Nephron (organoid): ENCODE data around the gene SIGLEC15.

Experiments
- H3K27ac Mint-ChIP-seq, 3 experiments: 2 replicates each; pipeline ENCODE4 v1.8.0; 2020; ENCODE audit warnings: mixed read lengths in 3 of 3, mild to moderate bottlenecking in 2 of 3, moderate library complexity in 1 of 3
- H3K27me3 Mint-ChIP-seq: 2 replicates; pipeline ENCODE4 v1.8.0; 2021; ENCODE audit warnings: low read depth, mild to moderate bottlenecking, moderate library complexity, mixed read lengths
- H3K36me3 Mint-ChIP-seq: 2 replicates; pipeline ENCODE4 v1.8.0; 2020; ENCODE audit warnings: low read depth, mixed read lengths
- H3K4me1 Mint-ChIP-seq: 2 replicates; pipeline ENCODE4 v1.8.0; 2020; ENCODE audit warnings: mixed read lengths
- H3K4me3 Mint-ChIP-seq, 3 experiments: 2 replicates each; pipeline ENCODE4 v1.8.0; 2020; ENCODE audit warnings: mild to moderate bottlenecking in 3 of 3, mixed read lengths in 3 of 3, moderate library complexity in 2 of 3
- H3K9me3 Mint-ChIP-seq: 2 replicates; pipeline ENCODE4 v1.8.0; 2020; ENCODE audit warnings: mixed read lengths
- TF ChIP-seq, protein P1 (sequence below), 3 experiments: fragments of 200-600 bp; sonication (generic); IDR thresholded peaks; one replicate each; pipeline ENCODE4 v1.5.0; 2021; ENCODE audit warnings: antibody characterized with exemption in 3 of 3; ENCODE audit not compliant: unreplicated experiment in 3 of 3

Gene SIGLEC15

DNA sequence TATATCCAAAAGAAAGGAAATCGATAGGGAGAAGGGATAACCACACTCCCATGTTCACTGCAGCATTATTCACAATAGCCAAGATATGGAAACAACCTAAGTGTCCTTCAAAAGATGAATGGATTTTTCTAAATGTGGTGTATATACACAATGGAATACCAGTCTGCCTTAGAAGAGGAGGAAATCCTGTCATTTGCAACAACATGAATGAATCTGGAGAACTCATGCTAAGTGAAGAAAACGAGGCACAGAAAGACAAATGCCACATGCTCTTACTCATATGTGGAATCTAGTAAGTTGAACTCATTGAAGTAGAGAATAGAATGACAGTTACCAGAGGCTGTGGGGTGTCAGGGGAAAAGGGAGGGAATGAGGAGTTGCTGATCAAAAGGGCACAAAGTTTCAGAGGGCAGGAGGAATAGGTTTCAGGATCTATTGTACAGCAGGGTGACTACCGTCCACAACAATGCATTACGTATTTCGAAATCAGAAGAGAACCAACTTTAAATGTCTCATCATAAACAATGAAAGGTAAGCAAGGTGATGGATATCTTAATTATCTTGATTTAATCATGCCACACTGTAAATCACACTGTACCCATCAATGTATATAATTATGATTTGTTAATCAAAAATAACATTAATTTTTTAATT, 46.1 kb downstream of the SIGLEC15 start:
- peaks cover 6% of the 10 kb centered on the region for H3K27me3 Mint-ChIP-seq
- peaks cover 72% of the 10 kb centered on the region for H3K36me3 Mint-ChIP-seq
- TF ChIP-seq, protein P1, sequence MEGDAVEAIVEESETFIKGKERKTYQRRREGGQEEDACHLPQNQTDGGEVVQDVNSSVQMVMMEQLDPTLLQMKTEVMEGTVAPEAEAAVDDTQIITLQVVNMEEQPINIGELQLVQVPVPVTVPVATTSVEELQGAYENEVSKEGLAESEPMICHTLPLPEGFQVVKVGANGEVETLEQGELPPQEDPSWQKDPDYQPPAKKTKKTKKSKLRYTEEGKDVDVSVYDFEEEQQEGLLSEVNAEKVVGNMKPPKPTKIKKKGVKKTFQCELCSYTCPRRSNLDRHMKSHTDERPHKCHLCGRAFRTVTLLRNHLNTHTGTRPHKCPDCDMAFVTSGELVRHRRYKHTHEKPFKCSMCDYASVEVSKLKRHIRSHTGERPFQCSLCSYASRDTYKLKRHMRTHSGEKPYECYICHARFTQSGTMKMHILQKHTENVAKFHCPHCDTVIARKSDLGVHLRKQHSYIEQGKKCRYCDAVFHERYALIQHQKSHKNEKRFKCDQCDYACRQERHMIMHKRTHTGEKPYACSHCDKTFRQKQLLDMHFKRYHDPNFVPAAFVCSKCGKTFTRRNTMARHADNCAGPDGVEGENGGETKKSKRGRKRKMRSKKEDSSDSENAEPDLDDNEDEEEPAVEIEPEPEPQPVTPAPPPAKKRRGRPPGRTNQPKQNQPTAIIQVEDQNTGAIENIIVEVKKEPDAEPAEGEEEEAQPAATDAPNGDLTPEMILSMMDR (IDR thresholded peaks at IDR 0.05; ENCODE audit: unreplicated experiment in 3 of 3), result no peak
- H3K4me1 Mint-ChIP-seq, result no peaks in the 10 kb centered on the region
- H3K9me3 Mint-ChIP-seq, result peaks cover 19% of the 10 kb centered on the region
- H3K27ac Mint-ChIP-seq, result no peak overlapping the region
- H3K4me3 Mint-ChIP-seq, result no peak overlapping the region

DNA sequence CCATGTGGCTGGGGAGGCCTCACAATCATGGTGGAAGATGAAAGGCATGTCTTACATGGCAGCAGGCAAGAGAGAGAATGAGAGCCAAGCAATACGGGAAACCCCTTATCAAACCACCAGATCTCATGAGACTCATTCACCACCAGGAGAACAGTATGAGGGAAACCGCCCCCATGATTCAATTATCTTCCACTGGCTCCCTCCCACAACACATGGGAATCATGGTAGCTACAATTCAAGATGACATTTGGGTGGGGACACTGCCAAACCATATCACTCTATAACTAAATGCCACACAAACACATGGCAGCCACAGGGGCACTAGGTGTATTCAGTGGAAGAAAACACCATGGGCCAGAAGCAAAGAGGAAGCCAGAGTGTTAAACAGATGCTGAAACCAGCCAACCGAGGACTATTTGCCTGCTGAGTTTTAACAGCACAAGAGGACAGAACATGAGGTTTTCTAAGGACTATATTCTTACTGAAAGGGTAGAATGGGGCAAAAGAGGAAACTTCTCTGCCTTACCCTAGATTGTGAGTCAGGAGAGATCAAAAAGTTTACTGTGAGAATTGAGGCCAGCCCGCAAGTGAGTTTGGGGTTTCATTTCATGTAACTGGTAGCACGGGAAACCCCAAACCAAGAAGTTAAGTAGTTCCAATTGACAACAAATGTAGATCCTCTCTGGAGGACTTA, 49.2 kb downstream of the SIGLEC15 start:
- peaks cover 19% of the 10 kb centered on the region for H3K9me3 Mint-ChIP-seq
- H3K27ac Mint-ChIP-seq, result no peak overlapping the region
- peaks cover 6% of the 10 kb centered on the region for H3K27me3 Mint-ChIP-seq
- no peaks in the 10 kb centered on the region for H3K4me1 Mint-ChIP-seq
- H3K4me3 Mint-ChIP-seq, result no peak overlapping the region
- TF ChIP-seq, protein P1 (IDR thresholded peaks at IDR 0.05; ENCODE audit: unreplicated experiment in 3 of 3), result no peak
- H3K36me3 Mint-ChIP-seq, result peaks cover 73% of the 10 kb centered on the region

DNA sequence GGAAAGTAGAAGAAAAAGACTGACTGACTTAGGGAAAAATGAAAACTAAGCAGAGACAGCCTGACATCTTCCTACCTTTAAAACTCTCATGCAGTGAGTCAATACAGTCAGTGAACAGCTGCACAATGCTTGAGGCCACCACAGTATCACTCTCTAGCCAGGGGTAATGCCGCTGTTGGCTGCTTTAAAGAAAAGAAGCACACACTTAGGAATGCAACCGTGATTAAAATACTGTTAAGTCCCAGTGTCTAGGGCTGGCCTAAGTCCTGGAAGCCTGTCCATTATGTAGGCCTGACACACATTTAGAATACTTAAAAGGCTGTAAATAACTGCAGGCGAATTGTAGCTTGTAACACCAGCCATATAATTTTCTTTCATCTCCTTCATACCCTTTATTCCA, 50.7 kb downstream of the SIGLEC15 start:
- H3K4me1 Mint-ChIP-seq, result peaks cover 5% of the 10 kb centered on the region
- H3K36me3 Mint-ChIP-seq, result peaks cover 75% of the 10 kb centered on the region
- peaks cover 19% of the 10 kb centered on the region for H3K9me3 Mint-ChIP-seq
- H3K4me3 Mint-ChIP-seq, result no peak overlapping the region
- H3K27me3 Mint-ChIP-seq, result peaks cover 6% of the 10 kb centered on the region
- TF ChIP-seq, protein P1 (IDR thresholded peaks at IDR 0.05; ENCODE audit: unreplicated experiment in 3 of 3), result no peak
- no peak overlapping the region for H3K27ac Mint-ChIP-seq

DNA sequence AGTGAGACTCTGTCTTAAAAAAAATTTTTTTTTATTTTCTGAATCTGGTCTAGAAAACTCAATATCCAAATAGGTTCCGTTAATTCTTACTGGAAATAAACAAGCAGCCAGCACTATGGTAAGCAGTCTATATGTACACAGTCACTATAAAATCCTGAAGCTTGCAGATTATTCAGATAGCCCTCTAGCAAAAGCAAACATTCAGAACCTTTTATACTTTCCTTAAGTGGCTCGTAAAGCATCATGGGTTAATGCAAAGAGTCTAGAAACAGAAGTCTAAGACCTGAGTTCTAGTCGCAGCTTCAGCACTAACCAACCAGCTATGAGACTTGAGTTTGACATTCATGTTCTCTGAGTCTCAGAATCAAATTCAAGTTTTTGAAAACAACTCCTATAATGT, 51.9 kb downstream of the SIGLEC15 start:
- Mint-ChIP-seq H3K27me3 (peaks cover 6% of the 10 kb centered on the region), H3K27ac (no peak overlapping the region), H3K9me3 (peaks cover 19% of the 10 kb centered on the region), H3K36me3 (peaks cover 74% of the 10 kb centered on the region), H3K4me3 (no peak overlapping the region), H3K4me1 (peaks cover 5% of the 10 kb centered on the region)
- TF ChIP-seq, protein P1 (IDR thresholded peaks at IDR 0.05; ENCODE audit: unreplicated experiment in 3 of 3), result no peak

DNA sequence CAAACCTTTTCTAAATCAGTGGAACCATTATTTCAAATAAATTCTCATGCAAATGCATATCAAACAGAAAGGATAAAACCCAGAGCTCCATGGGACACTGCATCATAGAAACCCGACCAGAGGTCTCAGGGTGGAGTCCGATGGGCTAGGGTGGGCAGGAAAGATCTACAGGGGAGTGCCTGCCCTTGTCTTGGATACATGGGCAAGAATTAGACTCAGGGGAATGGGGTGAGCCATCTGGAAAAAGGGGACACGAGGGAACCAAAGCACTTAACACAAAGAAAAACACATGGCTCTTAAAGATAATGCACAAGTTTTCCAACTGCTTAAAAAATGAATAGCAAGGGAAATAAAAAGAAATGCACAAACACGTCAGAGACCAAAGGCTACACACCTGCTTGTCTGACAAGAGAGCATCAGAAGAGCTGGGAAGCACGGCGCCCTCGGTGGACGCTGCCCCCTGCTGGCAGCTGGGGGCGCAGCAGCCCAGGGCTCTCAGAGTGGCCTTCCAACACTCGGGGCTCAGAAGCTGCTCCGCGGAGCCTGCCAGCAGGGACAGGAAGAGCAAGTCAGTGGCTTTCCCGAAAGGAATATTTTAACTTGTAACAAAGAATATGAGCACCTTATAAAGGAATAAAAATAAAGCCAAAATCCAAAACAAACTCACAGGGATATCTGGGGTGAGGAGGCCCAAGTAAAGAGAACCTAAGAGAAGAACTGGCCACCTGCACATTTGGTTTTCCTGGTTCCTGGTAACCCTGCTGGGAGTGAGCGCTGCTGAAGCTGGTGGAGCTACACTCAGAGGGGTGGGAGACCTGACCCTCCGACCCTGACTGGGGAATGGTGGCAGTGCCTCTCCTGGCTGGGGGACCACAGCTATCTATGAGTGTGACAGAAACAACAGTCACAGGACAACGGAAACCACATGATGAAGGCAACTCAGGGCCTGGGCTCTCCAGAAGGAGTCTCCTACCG, 54.5 kb downstream of the SIGLEC15 start:
- peaks cover 5% of the 10 kb centered on the region for H3K4me1 Mint-ChIP-seq
- peaks cover 6% of the 10 kb centered on the region for H3K9me3 Mint-ChIP-seq
- no peaks in the 10 kb centered on the region for H3K27me3 Mint-ChIP-seq
- no peak overlapping the region for H3K27ac Mint-ChIP-seq
- peaks cover 60% of the 10 kb centered on the region for H3K36me3 Mint-ChIP-seq
- TF ChIP-seq, protein P1 (IDR thresholded peaks at IDR 0.05; ENCODE audit: unreplicated experiment in 3 of 3), result peak; percentile 95 to 99 (median 99)
- no peak overlapping the region for H3K4me3 Mint-ChIP-seq
